ENCODE measurements around the gene FBXL7.

DNA sequence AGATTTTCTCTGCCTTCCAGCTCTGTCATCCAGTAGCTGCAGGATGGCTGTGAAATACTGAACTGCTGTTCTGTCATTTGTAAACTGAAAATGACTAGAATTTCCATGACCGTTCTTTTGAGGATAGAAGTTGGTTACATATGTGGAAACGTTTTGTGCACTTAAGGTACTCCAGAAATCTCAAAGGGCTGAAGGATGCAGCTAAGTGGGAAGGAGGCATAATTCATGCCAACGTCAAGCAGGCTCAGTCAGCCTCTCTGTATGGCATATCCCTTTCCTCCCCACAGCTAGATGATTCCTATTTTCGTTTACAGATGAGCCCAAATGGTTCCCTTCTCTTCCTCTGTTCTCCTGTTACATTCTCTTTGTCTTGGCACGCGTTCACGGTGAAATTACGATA, 257.6 kb downstream of the FBXL7 start:
- TF ChIP-seq, protein P1, sequence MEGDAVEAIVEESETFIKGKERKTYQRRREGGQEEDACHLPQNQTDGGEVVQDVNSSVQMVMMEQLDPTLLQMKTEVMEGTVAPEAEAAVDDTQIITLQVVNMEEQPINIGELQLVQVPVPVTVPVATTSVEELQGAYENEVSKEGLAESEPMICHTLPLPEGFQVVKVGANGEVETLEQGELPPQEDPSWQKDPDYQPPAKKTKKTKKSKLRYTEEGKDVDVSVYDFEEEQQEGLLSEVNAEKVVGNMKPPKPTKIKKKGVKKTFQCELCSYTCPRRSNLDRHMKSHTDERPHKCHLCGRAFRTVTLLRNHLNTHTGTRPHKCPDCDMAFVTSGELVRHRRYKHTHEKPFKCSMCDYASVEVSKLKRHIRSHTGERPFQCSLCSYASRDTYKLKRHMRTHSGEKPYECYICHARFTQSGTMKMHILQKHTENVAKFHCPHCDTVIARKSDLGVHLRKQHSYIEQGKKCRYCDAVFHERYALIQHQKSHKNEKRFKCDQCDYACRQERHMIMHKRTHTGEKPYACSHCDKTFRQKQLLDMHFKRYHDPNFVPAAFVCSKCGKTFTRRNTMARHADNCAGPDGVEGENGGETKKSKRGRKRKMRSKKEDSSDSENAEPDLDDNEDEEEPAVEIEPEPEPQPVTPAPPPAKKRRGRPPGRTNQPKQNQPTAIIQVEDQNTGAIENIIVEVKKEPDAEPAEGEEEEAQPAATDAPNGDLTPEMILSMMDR (IDR thresholded peaks at IDR 0.05): no peak
- no peak for TF ChIP-seq EZH2 (IDR thresholded peaks at IDR 0.05; ENCODE audit: borderline replicate concordance, insufficient read depth, low read depth, low read length, poor library complexity, severe bottlenecking)

Measured in B cell (primary cell).